ENCODE results near the gene APP.
A peak's percentile ranks its signal among the peaks of the same experiment; 100 is the strongest.
"Not testable (repeated sequence)": the region's sequence is repeated elsewhere in the genome, so short reads cannot be mapped to it uniquely, and the experiment has no call there.

The APP gene

GRCh38 chr21:26087223-26087918 lies 83.2 kb downstream of the APP start:
- Mint-ChIP-seq H3K27ac (no peak overlapping the region), H3K36me3 (ENCODE audit: low read depth) (peaks cover 71% of the 10 kb centered on the region), H3K4me1 (peaks cover 33% of the 10 kb centered on the region)

DNA sequence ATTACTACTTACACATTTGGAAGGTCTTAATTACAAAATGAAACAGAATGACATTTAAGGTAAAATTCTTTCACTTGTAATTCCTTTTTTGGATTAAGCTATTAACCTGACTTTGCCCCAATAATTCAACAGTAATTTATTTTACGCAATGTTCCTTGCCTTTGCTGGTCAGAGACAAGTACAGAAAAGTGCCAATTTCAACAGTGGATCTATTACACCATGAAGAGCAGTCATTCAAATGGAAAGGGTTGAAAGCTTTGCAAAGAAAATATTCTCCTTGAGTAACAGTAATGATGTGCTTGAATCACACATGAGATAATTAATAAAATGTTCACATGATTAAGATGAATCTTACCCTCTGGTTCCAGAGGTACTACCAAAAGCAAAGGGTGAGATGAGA lies 84.7 kb downstream of the APP start:
- Mint-ChIP-seq H3K27ac (peak overlapping the region; percentile 15), H3K36me3 (ENCODE audit: low read depth) (peaks cover 76% of the 10 kb centered on the region), H3K4me1 (peaks cover 40% of the 10 kb centered on the region), H3K27me3 (ENCODE audit: low read depth, poor library complexity) (no peaks in the 10 kb centered on the region), H3K9me3 (peaks cover 6% of the 10 kb centered on the region), H3K4me3 (no peak overlapping the region)
- no peak for TF ChIP-seq CTCF (IDR thresholded peaks at IDR 0.05)
- DNase-seq, result no peak

More at GRCh38 chr21:26087223-26087918, 83.2 kb downstream of the APP start:
- Mint-ChIP-seq H3K4me3 (no peak overlapping the region), H3K9me3 (peaks cover 6% of the 10 kb centered on the region), H3K27me3 (ENCODE audit: low read depth, poor library complexity) (no peaks in the 10 kb centered on the region)
- TF ChIP-seq CTCF (IDR thresholded peaks at IDR 0.05), result no peak
- DNase-seq, result no peak

GRCh38 chr21:26085127-26085526 lies 85.4 kb downstream of the APP start:
- no peak for DNase-seq
- H3K36me3 Mint-ChIP-seq (ENCODE audit: low read depth), result peaks cover 80% of the 10 kb centered on the region

DNA sequence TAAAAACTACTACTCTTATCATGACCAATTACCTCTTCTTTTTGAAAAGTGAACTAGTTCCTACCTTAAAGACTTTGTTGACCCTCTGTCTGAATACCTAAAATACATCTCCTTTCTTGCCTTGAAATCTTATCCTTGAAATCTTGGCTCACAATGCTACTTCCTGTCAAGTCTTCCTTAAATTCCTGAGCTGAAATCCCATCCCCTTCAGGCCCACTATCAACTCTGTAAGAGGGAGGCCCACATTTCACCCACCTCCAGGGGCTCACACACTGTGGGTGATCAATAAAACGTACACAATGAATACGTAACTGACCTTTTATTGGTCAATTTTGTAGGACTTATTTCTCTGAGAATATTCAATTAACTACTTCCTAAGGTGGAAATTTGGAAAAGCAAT lies 88.0 kb downstream of the APP start:
- peaks cover 38% of the 10 kb centered on the region for H3K4me1 Mint-ChIP-seq
- H3K9me3 Mint-ChIP-seq, result peaks cover 6% of the 10 kb centered on the region
- H3K36me3 Mint-ChIP-seq (ENCODE audit: low read depth), result peaks cover 81% of the 10 kb centered on the region

More at GRCh38 chr21:26085127-26085526, 85.4 kb downstream of the APP start:
- H3K4me1 Mint-ChIP-seq, result peaks cover 40% of the 10 kb centered on the region
- H3K27me3 Mint-ChIP-seq (ENCODE audit: low read depth, poor library complexity), result no peaks in the 10 kb centered on the region
- peaks cover 6% of the 10 kb centered on the region for H3K9me3 Mint-ChIP-seq
- no peak overlapping the region for H3K4me3 Mint-ChIP-seq
- TF ChIP-seq CTCF (IDR thresholded peaks at IDR 0.05), result no peak
- H3K27ac Mint-ChIP-seq, result no peak overlapping the region

GRCh38 chr21:26081175-26081760 lies 89.3 kb downstream of the APP start:
- peaks cover 39% of the 10 kb centered on the region for H3K4me1 Mint-ChIP-seq
- not testable (repeated sequence) for H3K27ac Mint-ChIP-seq; DNase-seq; H3K9me3 Mint-ChIP-seq; H3K4me3 Mint-ChIP-seq; H3K27me3 Mint-ChIP-seq (ENCODE audit: low read depth, poor library complexity)
- peaks cover 81% of the 10 kb centered on the region for H3K36me3 Mint-ChIP-seq (ENCODE audit: low read depth)

More for the DNA sequence above, 88.0 kb downstream of the APP start:
- no peaks in the 10 kb centered on the region for H3K27me3 Mint-ChIP-seq (ENCODE audit: low read depth, poor library complexity)
- no peak for DNase-seq
- peak overlapping the region; percentile 80 for H3K27ac Mint-ChIP-seq
- TF ChIP-seq CTCF (IDR thresholded peaks at IDR 0.05), result no peak
- H3K4me3 Mint-ChIP-seq, result peak overlapping the region; percentile 4

DNA sequence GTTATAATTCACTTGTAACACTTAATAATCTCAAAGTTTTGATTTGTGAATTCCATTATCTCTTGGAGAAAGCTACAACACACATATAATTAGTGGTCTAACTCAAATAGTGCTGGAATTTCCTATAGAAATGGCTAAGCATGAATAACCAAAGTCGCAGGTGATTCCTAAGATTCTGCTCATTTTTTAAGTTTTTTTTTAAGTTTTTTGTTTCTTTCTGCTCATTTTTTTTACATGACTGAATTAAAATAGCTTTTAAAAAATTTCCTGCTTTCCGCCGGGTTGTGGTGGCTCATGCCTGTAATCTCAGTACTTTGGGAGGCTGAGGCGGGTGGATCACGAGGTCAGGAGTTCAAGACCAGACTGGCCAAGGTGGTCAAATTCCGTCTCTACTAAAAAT lies 90.4 kb downstream of the APP start:
- DNase-seq, result no peak
- peaks cover 75% of the 10 kb centered on the region for H3K36me3 Mint-ChIP-seq (ENCODE audit: low read depth)
- no peaks in the 10 kb centered on the region for H3K27me3 Mint-ChIP-seq (ENCODE audit: low read depth, poor library complexity)
- no peak overlapping the region for H3K4me3 Mint-ChIP-seq
- TF ChIP-seq CTCF (IDR thresholded peaks at IDR 0.05), result no peak
- H3K27ac Mint-ChIP-seq, result no peak overlapping the region
- peaks cover 6% of the 10 kb centered on the region for H3K9me3 Mint-ChIP-seq
- peaks cover 31% of the 10 kb centered on the region for H3K4me1 Mint-ChIP-seq

All from nephron progenitor cell (in vitro differentiated cells).